Breast epithelium (tissue), 4 donors: ENCODE results near the gene AFF3. TPM values are rescaled to one million over a fixed set of nuclear protein-coding genes. Genes with fewer than 3 reads are reported as not detected.
A peak's percentile ranks its signal among the peaks of the same experiment; 100 is the strongest.

Experiments
- DNase-seq, 2 donors: peaks; one replicate each; pipeline ENCODE4 v3.0.0-alpha.2; 2019; ENCODE audit warnings: low spot score in 2 of 2
- H3K27ac ChIP-seq, 2 donors: fragments of 200-600 bp; sonication (generic) in 1 of 2; one replicate each; pipeline ENCODE4 v1.5.1; 2016 to 2019; ENCODE audit warnings: mild to moderate bottlenecking in 1 of 2
- H3K27me3 ChIP-seq, 2 donors: fragments of 200-600 bp; sonication (generic) in 1 of 2; one replicate each; pipeline versions ENCODE4 v1.5.1 to v1.6.0; 2017 to 2019; ENCODE audit warnings: control low read depth in 1 of 2, mild to moderate bottlenecking in 1 of 2
- H3K36me3 ChIP-seq: fragments of 200-600 bp; one replicate; pipeline ENCODE4 v1.5.1; 2019
- H3K4me1 ChIP-seq, 2 donors: fragments of 200-600 bp; sonication (generic); one replicate each; pipeline ENCODE4 v1.5.1; 2016 to 2019; ENCODE audit warnings: control low read depth in 1 of 2
- H3K4me3 ChIP-seq, 3 donors: fragments of 200-600 bp; sonication (generic); 1 replicate in 2 of 3; 2 replicates in 1 of 3; pipeline ENCODE4 v1.5.1; 2016 to 2019; ENCODE audit warnings: mild to moderate bottlenecking in 3 of 3, moderate library complexity in 2 of 3
- H3K9me3 ChIP-seq, 2 donors: fragments of 200-600 bp; sonication (generic) in 1 of 2; one replicate each; pipeline ENCODE4 v1.5.1; 2016 to 2019; ENCODE audit warnings: control low read depth in 1 of 2
- CTCF ChIP-seq, 3 donors: fragments of 450-650 bp; IDR thresholded peaks; one replicate each; pipeline ENCODE4 v1.5.1; 2016 to 2017; ENCODE audit warnings: antibody characterized with exemption in 3 of 3, mild to moderate bottlenecking in 3 of 3, moderate library complexity in 3 of 3
- POLR2A ChIP-seq: fragments of 450-650 bp; IDR thresholded peaks from one replicate; pipeline ENCODE4 v1.6.1; 2016; ENCODE audit warnings: antibody characterized with exemption, mild to moderate bottlenecking, moderate library complexity
- POLR2AphosphoS5 ChIP-seq, 3 donors: sonication (generic); formaldehyde crosslinking; IDR thresholded peaks; one replicate each; pipeline ENCODE4 v1.6.1; 2017; ENCODE audit warnings: antibody characterized with exemption in 3 of 3
- intact Hi-C: fragments of 100-400 bp; cut with DNase I; formaldehyde crosslinking; loops from one replicate; pipeline ENCODE4 v1.15.1; 2023; ENCODE audit warnings: low total_unique reads
- total RNA-seq, 3 donors: library from RNA; depleted of rRNA; stranded (reverse); fragments of >200 nt; gene quantifications; one replicate each; pipeline ENCODE4 v1.1.0, GENCODE V29; 2016

Gene AFF3
- total RNA-seq, 3 donors from 2014 or later = 8.2 to 116 (median 63.6) TPM

- no peak for DNase-seq
- H3K36me3 ChIP-seq = no peaks in the 10 kb centered on the region
- TF ChIP-seq POLR2AphosphoS5 (IDR thresholded peaks at IDR 0.05) (no peak), CTCF (IDR thresholded peaks at IDR 0.05) (no peak), POLR2A (no peak)
- H3K4me1 ChIP-seq = no peaks in the 10 kb centered on the region
- intact Hi-C loops = no loop called here
- no peak overlapping the region for H3K4me3 ChIP-seq
- no peaks in the 10 kb centered on the region for H3K27me3 ChIP-seq
- H3K27ac ChIP-seq = no peak overlapping the region
- H3K9me3 ChIP-seq = no peaks in the 10 kb centered on the region
Observed at GRCh38 chr2:99648906-99649789, 493.2 kb downstream of the AFF3 start.

GRCh38 chr2:99648178-99648844 is 494.1 kb downstream of the AFF3 start:
- DNase-seq = no peak
- Histone ChIP-seq H3K9me3 (no peaks in the 10 kb centered on the region), H3K36me3 (no peaks in the 10 kb centered on the region), H3K4me3 (no peak overlapping the region), H3K27ac (peak overlapping the region in 1 of 2 donors; percentile 55), H3K27me3 (no peaks in the 10 kb centered on the region), H3K4me1 (no peaks in the 10 kb centered on the region)
- TF ChIP-seq CTCF (IDR thresholded peaks at IDR 0.05) (no peak), POLR2A (no peak), POLR2AphosphoS5 (IDR thresholded peaks at IDR 0.05) (no peak)
- intact Hi-C loops = no loop called here

GRCh38 chr2:99645960-99646359 is 496.4 kb downstream of the AFF3 start:
- Histone ChIP-seq H3K36me3 (no peaks in the 10 kb centered on the region), H3K9me3 (no peaks in the 10 kb centered on the region), H3K27me3 (no peaks in the 10 kb centered on the region), H3K4me3 (no peak overlapping the region), H3K4me1 (no peaks in the 10 kb centered on the region), H3K27ac (no peak overlapping the region)
- intact Hi-C loops = no loop called here
- no peak for DNase-seq
- TF ChIP-seq CTCF (IDR thresholded peaks at IDR 0.05) (no peak), POLR2A (no peak), POLR2AphosphoS5 (IDR thresholded peaks at IDR 0.05) (no peak)

GRCh38 chr2:99644419-99644787 is 498.0 kb downstream of the AFF3 start:
- H3K27ac ChIP-seq = no peak overlapping the region
- no peaks in the 10 kb centered on the region for H3K36me3 ChIP-seq
- H3K9me3 ChIP-seq = no peaks in the 10 kb centered on the region
- no peak for DNase-seq
- TF ChIP-seq POLR2AphosphoS5 (IDR thresholded peaks at IDR 0.05) = no peak
- TF ChIP-seq CTCF (IDR thresholded peaks at IDR 0.05) = no peak
- no peak for TF ChIP-seq POLR2A
- intact Hi-C loops = no loop called here
- no peaks in the 10 kb centered on the region for H3K4me1 ChIP-seq
- no peak overlapping the region for H3K4me3 ChIP-seq
- no peaks in the 10 kb centered on the region for H3K27me3 ChIP-seq

- TF ChIP-seq POLR2AphosphoS5 (IDR thresholded peaks at IDR 0.05) (no peak), POLR2A (no peak), CTCF (IDR thresholded peaks at IDR 0.05) (no peak)
- H3K4me1 ChIP-seq = no peaks in the 10 kb centered on the region
- intact Hi-C loops = no loop called here
Observed at GRCh38 chr2:99643787-99644418, 498.5 kb downstream of the AFF3 start.

More at GRCh38 chr2:99643787-99644418, 498.5 kb downstream of the AFF3 start:
- no peak overlapping the region for H3K4me3 ChIP-seq
- no peaks in the 10 kb centered on the region for H3K27me3 ChIP-seq
- DNase-seq = no peak
- no peak overlapping the region for H3K27ac ChIP-seq
- H3K9me3 ChIP-seq = no peaks in the 10 kb centered on the region
- H3K36me3 ChIP-seq = no peaks in the 10 kb centered on the region
